SKM-1 (cell line): ENCODE data around the gene EPHB2.

Experiments
- DNase-seq: peaks from one replicate; lab custom pipeline; 2025; ENCODE audit not compliant: unreplicated experiment; lab: John Stamatoyannopoulos, UW

EPHB2 gene

DNA sequence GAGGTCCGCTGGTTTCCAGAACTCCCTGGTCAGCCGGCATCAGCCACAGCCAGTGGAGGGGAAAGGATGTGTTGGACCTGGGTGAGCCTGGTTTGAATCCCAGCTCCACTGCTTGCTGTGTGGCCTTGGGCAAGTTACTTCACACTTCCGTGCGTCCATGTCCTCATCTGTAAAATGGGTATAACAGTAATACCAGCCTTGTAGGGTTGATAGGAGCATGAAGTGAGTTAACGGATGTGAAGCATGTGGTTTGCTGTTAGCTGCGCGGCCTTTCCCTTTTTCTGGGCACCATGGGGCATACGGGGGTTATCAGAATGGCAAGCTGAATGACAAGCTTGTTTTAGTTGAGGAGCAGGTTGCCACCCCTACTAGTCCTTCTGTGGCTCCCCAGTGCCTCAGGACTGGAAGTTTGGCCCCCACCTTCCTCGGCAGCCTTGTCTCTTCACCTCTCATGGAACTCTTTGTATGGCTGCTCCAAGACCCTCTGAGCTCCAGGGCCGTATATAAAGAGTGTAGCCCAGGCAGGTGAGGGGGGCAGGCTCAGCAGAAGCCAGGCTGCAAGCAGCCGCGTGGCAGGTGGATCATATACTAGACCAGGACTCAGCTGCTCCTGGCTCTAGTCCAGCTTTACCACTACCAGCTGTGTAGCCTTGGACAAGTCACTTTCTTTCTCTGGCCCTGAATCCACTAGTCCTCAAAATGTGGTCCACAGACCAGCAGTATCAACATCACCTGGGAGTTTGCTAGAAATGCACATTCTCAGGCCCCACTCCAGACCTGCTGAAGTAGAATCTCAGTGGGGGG is 166.7 kb downstream of the EPHB2 start:
- no peak for DNase-seq

DNA sequence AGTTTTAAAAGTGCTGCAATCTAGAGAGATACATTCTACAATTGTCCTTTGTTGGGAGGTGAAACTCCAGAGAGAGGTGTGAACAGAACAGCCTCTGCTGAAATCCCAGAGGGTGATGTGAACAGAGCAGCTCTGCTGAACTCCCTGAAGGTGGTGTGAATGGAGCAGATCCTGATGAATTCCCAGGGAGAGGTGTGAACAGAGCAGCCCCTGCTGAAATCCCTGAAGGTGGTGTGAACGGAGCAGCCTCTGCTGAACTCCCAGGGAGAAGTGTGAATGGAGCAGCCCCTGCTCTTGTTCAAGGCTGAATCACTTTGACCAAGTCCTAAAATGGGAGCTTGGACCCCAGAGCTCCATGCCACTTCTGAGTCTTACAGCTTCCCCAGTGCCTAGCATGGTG is 167.3 kb downstream of the EPHB2 start:
- DNase-seq, result no peak

DNA sequence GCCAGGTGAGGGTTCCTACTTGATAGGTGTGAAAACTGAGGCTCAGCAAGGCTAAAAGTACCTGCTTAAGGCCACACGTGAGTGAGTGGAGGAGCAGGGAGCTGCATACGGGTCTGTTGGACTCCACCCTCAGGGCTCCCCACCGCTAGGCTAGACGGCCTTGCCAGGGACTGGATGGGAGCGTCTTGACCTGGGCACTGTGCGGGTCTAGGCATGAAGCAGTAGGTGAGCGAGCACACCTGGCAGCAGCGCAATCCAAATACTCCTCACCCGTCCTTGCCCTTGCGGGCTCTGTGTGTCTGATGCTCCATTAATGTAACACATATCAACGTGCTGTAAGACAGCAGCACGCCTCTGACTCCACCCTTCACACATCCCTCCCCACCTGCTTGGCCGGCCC is 168.0 kb downstream of the EPHB2 start:
- no peak for DNase-seq

DNA sequence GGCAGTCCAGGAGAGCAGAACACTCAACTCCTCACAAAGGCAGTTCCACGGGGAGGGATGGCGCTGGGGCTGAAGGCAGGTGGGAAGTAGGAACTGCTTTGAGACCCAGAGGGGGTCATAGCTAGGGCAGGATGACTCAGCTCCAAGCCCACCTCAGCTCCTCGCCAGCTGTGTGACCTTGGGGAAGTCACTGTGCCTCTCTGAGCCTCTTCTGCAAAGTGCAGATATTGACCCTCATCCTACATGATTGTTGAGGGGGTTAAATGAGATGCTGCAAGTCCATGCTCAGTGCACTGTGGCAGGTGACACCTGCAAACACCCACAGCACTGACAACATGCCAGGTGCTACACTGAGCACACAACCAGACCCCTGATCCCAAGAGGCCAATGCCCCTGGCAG is 168.8 kb downstream of the EPHB2 start:
- no peak for DNase-seq

DNA sequence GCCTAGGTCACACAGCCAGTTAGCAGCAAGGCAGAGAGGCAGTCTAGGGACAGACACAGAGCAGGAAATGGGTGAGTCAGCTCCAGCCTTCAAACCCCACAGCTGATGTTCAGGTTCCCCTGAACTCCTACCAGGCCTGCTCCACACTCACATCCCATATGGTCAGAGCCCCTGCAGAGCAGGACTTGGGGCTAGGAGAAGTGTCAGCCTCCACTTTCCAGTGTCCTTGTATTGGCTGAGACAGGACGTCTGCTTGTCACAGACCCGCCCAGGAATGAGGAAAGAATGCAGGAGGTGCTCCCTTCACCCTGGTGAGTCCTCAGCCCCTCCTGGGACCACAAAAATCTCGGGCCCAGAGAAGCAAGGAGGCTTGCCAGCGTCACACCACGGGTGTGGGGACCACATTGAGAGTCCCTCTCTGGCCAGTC is 169.5 kb downstream of the EPHB2 start:
- no peak for DNase-seq

DNA sequence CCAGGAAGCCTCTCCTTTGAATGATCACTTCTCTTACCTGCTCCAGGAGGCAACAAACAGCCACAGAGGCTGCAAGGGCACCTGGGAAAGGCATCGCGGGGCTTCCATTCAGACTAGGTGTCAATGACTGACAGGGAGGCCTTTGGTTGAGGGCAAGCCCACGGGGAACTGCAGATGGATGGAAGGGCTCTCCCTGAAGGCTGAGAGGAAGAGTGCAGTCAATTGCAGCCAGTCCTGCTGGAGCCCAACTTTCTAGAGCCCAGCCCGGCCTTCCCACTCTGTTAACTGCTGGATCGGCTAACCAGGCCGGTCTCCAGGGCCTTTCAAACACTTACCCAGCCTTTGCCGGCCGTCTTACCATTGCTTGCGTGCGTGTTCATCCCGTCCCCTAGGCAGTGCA is 172.8 kb downstream of the EPHB2 start:
- DNase-seq, result no peak

DNA sequence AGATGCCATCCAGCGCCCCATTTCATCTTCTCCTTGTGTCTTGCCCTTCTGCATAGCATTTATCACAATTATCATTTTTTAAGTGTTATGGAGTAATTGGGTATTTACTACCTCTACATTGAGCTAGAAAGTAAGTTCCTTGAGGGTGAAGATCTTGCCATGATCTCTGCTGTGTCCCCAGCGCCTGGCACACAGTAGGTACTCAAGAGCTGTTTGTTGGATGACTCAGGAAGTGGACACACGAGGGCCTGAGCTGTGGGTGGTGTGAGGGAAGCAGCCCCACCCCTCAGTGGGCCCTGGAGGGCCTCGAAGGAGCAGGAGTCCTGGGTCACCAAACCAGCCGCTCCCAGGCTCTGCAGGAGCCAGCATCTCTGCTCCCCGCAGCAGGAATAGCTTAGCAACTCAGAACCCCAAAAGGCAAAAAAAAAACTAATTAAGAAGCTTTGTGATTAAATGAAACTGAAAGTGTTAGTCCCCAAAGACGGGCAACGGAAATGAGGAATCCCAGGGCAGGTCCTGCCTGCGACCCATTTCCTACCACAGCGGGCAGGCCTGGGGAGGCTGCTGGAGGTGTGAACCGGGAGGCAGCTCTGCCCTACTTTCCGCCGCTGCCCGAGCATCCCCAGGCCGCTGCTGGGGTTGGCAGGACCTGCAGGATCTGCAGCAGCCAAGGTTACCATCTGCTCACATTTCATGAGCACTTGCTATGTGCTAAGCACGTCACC is 174.3 kb downstream of the EPHB2 start:
- DNase-seq, result no peak

DNA sequence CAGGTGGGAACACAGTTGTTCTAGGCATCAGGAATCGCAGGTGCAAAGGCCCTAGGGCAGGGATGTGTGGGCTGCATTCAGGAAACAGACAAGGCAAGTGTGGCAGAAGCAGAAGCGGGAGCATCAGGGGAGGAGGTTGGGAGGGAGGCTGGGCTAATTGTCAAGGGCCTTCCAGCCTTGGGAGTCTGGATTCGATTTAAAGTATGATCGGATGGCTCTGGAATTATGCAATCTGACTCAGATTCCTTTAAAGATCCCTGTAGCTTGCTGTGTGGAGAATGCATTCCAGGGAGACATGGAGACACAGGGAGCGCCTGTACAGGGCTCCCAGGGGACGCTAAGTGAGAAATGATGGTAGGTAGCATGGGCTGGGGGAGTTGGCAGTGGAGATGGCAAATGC is 175.6 kb downstream of the EPHB2 start:
- DNase-seq, result no peak

DNA sequence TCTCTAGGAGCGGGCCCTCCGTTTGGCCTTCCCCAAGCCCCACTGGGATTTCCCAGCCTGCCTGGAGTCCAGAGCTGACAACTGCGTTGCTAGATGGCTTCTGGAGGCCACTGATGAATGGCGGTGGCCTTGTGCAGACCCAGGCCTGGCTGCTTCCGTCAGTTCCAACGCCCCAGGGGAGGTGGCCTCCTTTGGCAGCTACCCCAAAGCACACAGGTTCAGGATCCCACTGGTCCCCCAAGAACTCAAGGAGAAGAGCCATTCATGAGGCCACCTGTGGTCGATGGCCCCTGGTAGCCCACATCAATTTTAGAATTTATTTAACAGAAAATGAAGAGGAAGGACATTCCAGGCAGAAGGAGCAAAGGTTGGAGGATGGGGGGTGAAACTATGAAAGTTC is 176.9 kb downstream of the EPHB2 start:
- DNase-seq, result no peak

DNA sequence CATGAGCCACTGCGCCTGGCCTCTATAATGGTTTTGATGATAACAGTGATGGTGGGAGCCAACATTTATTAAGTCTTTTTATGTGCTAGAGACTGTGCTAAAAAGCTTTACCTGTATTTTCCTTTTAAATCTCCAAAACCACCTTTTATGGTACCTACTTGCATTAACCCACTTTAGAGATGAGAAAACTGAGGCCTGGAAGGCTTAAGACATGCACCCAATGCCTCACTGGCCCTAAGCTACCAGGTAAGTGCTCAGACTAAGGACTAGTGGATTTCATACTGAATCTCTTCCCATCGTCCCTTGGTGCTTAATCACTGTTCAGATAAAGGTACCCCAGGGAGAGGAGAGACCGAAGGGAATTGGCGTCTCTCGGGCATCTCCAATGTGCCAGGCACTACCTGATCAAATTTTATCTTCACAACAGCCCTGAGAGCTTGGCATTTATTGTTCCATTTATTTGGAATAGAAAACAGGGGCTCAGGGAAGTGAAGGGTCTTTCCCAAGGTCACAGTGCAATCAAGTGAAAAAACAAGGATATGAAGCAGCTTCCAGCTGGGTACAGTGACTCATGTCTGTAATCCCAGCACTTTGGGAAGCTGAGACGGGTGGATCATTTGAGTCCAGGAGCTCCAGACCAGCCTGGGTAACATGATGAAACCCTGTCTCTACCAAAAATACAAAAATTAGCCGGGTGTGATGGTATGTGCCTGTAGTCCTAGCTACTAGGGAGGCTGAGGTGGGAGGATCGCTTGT is 177.9 kb downstream of the EPHB2 start:
- DNase-seq, result no peak

DNA sequence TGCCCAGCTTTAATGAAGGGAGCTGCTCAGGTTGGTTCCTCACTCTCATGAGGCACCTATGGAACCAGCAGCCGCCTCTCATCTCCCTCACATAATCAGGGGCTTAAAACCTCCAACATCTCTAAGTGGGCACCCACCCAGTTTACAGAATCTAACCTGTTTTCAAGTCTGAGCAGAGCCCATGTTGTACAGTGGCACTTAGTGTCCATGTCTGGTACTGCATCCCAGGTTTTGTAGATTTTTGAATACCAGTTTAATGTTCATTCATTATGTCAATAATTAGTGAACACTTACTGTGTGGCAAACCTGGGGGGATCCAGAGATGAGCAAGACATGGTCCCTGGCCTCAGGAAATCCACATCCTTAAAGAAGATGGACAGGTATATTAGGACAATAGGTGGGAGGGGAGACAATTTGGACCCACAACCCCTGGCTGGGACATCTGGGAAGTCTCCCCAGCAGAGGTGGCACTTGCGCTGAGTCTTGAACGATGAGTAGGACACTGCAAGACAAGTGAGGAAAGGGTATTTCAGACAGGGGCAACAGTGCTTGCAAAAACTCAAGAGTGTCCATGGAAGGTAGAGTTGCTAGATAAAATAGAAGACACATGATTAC is 178.7 kb downstream of the EPHB2 start:
- no peak for DNase-seq

DNA sequence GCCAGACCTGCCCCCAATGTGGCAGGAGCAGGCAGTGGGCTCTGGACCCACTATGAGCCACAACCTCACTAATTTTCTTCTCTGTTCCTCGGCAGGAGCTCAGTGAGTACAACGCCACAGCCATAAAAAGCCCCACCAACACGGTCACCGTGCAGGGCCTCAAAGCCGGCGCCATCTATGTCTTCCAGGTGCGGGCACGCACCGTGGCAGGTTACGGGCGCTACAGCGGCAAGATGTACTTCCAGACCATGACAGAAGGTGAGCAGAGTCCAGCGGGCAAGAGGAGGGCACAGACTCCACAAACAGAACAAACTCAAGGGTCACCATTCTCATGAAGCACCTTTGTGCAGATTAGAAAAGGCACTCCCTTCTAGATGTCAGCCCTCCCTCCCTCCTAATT is 182.2 kb downstream of the EPHB2 start:
- peak; percentile 62 for DNase-seq

DNA sequence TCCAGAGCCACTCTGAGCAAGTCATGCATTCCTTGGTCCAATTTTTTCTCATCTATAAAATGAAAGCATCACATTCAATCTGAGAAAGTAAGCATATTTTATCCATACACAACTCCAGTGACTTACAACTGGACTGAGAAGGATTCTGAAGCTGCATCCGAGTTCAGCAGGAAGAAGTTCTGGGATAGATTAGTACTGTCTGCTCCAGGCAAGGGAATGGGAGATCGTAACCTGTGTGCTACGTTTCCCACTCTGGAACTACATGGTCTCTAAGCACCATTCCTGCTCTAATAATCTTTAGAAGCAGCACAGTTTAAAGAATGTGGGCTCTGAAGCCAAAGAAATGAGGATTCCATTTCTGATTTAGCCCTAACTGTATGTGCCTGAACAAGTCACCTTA is 182.7 kb downstream of the EPHB2 start:
- no peak for DNase-seq

DNA sequence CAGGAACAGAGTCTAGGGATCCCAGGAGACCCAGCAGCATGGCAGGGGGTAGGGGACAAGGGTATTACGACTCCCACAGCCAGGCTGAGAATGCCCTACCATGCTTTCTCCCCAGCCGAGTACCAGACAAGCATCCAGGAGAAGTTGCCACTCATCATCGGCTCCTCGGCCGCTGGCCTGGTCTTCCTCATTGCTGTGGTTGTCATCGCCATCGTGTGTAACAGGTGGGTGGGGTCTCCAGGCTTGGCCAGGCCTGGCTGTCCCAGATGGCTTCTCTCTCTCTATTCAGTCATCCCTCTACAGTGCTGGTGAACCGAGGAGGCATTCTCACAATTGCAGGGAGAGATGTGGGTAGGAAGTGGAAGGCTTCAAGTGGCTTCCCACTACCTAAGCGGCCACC is 184.7 kb downstream of the EPHB2 start:
- no peak for DNase-seq

DNA sequence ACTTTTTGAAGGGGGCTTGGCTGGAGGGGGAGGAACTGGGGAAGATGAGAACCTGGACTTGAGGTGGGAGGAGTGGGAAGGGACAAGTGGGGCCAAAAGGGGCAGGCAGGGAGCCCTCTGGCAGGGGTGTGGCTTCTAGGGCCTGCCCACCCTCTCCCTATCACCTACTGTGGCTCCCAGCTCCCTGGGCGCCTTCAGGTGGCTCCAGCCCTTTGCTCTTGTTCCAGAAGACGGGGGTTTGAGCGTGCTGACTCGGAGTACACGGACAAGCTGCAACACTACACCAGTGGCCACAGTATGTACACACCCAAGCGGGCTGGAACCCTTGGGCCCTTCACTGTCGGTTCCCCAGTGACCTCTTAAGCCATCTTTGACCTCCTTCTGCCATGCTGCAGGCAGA is 185.5 kb downstream of the EPHB2 start:
- DNase-seq, result no peak

DNA sequence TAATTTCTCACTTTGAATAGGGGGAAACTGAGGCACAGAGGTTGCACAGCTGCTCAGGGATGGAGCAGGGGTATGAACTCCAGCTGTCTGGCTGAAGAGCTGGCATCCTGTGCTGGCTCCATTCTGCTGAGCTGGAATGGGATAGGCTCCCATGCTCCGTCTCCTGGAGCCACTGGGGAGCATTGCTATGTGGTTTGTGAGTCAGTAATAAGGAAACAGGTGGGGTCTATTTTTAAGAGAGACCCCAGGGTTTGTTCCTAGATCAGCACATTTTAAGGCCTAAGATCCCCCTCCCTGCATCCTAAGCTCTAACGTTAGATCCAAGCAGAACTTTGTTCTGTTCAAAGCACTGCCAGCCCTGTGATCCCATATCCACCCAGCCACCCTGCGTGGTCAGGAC is 189.8 kb downstream of the EPHB2 start:
- no peak for DNase-seq

DNA sequence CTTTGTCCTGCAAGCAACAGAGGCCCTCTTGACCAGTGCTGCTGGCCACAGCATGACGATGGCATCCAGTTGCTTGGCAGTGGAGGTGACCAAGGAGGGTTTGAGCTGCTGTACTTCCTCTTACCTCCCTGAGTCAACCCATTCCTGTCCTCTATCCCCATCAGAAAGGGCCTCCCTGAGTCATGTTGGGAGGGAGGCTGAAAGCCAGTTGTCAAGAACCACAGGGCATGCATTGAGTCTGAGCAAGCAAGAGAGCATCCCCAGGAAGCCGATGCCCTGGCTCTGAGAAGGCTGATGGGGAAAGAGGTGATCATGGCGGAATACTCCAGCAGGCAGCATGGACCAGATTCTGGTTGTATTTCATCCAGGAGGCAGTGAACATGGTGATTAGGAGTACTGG is 192.5 kb downstream of the EPHB2 start:
- no peak for DNase-seq

DNA sequence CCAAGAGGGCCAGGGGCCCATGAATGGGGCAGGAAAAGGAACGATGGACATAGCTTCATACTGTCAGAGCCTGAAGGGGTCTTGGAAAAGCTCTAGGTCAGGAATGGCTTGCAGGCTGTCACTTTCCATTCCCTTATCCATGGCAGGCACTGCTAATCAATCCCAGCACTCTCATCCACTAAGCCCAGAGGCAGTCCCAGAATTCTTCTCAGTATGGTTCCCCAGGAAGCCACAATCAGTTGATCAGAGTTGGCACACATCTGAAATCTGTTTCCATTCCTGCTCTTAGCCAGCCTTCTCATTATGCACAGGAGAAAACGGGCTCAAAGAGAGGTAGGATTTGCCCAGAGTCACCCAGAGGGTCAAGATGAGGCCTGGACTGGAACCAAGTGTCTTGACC is 196.3 kb downstream of the EPHB2 start:
- DNase-seq, result no peak

DNA sequence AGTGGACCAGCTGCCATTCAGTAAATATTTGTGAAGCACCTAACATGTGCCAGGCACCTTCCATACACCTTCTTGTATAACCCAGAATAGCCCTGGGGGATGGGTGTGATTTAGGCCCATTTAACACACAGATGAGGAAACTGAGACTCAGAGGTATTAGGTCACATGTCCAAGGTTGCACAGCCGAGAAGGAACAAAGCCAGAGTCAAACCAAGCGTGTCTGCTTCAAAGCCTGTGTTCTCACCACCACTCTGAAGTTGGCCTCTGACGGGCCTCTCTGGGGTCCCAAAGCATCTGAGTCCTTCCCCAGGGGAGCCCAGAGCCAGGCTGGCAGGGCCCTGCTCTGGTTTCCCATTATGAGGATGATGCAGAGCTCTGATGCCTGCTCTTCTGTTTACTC is 196.9 kb downstream of the EPHB2 start:
- DNase-seq, result no peak

DNA sequence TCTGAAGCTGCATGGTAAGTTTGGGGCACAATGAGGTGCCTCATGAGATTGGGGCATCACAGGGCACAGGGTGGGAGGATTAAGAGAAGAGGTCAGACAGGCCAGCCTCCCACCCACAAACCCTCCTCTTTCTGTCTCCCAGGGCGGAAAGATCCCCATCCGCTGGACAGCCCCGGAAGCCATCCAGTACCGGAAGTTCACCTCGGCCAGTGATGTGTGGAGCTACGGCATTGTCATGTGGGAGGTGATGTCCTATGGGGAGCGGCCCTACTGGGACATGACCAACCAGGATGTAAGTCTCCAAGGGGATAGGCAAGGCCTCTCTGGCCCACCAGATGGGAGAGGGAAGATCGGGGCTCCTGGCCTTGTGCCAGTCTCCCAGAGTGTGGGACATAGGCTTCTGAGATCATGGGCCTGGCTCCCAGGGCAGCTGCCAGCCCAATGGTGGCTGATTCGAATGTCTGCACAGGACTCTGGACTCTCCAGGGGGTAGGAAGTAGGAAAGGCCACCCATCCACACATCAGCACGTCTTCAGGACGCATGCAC is 198.3 kb downstream of the EPHB2 start:
- DNase-seq, result no peak

DNA sequence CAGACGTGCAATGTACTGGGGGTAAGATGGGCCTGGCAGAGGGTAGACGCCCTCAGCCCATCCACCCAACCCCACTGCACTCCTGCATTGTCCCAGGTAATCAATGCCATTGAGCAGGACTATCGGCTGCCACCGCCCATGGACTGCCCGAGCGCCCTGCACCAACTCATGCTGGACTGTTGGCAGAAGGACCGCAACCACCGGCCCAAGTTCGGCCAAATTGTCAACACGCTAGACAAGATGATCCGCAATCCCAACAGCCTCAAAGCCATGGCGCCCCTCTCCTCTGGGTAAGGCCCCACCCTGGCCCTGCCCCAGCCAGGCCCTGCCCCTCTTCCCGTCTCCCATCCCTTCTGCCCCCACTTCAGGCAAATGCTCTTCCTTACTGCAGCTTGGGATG is 199.6 kb downstream of the EPHB2 start:
- DNase-seq, result no peak
